Adrenal gland (tissue), 5 donors: ENCODE results near the gene SDHC.

Experiments
- POLR2A ChIP-seq, 2 donors: fragments of 450-650 bp; IDR thresholded peaks; one replicate each; pipeline ENCODE4 v1.6.1; 2017; ENCODE audit warnings: antibody characterized with exemption in 2 of 2, mild to moderate bottlenecking in 2 of 2, moderate library complexity in 1 of 2
- TF ChIP-seq, protein P1 (sequence below), 6 experiments: fragments of 450-650 bp in 4 of 6; fragments of 200-600 bp in 2 of 6; sonication (generic) in 1 of 6; IDR thresholded peaks; 1 replicate in 5 of 6; 2 replicates in 1 of 6; pipeline versions ENCODE4 v1.5.1 to v1.8.0; 2016 to 2021; ENCODE audit warnings: antibody characterized with exemption in 6 of 6, mild to moderate bottlenecking in 2 of 6, moderate library complexity in 1 of 6
- donor health status: DM: no; HTN: no; CAD: no.

DNA sequence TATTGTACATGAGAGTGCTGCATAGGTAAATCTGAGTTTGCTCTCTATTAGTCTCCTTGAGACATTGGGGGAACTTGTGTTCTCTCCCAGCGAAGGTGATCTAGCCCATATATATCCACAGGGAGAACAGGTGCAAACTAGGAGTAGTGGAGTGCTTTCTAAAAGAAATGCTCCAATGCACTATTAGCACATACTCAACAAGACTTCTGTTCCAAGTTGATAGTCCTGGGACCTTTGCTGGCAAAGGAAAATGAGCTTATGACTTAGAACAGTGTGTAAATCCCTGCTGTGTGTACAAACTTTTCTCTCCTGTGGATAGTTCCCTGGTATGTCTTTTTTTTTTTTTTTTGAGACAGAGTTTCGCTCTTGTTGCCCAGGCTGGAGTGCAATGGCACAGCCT lies 28.0 kb downstream of the SDHC start:
- TF ChIP-seq POLR2A (IDR thresholded peaks at IDR 0.05): no peak
- TF ChIP-seq, protein P1, sequence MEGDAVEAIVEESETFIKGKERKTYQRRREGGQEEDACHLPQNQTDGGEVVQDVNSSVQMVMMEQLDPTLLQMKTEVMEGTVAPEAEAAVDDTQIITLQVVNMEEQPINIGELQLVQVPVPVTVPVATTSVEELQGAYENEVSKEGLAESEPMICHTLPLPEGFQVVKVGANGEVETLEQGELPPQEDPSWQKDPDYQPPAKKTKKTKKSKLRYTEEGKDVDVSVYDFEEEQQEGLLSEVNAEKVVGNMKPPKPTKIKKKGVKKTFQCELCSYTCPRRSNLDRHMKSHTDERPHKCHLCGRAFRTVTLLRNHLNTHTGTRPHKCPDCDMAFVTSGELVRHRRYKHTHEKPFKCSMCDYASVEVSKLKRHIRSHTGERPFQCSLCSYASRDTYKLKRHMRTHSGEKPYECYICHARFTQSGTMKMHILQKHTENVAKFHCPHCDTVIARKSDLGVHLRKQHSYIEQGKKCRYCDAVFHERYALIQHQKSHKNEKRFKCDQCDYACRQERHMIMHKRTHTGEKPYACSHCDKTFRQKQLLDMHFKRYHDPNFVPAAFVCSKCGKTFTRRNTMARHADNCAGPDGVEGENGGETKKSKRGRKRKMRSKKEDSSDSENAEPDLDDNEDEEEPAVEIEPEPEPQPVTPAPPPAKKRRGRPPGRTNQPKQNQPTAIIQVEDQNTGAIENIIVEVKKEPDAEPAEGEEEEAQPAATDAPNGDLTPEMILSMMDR (IDR thresholded peaks at IDR 0.05): no peak
